Osteoblast (primary cell): Measurements from ENCODE around the gene AARS1. TPM values are rescaled to one million over a fixed set of nuclear protein-coding genes. Genes with fewer than 3 reads are reported as not detected.
"Not testable (repeated sequence)": the region's sequence is repeated elsewhere in the genome, so short reads cannot be mapped to it uniquely, and the experiment has no call there.

Source experiments
- DNase-seq: peaks from one replicate; pipeline ENCODE4 v3.0.0; 2011; ENCODE audit warnings: low spot score, mixed read lengths; ENCODE audit not compliant: insufficient read length; ENCODE audit errors: missing footprints
- H2AFZ ChIP-seq: 2 replicates; pipeline ENCODE4 v1.6.0; 2011; ENCODE audit warnings: mild to moderate bottlenecking, low read length
- H3K27ac ChIP-seq: 2 replicates; pipeline ENCODE4 v1.5.1; 2011; ENCODE audit warnings: mild to moderate bottlenecking, low read depth, low read length, moderate library complexity
- H3K27me3 ChIP-seq: 2 replicates; pipeline ENCODE4 v1.6.0; 2012; ENCODE audit warnings: mild to moderate bottlenecking, control low read depth, inconsistent platforms, low read length, moderate library complexity; ENCODE audit not compliant: insufficient read depth
- H3K36me3 ChIP-seq: 2 replicates; pipeline ENCODE4 v1.5.1; 2011; ENCODE audit warnings: mild to moderate bottlenecking, low read length, control low read depth, moderate library complexity; ENCODE audit not compliant: insufficient read depth
- H3K4me1 ChIP-seq: 2 replicates; pipeline ENCODE4 v1.5.1; 2011; ENCODE audit warnings: mild to moderate bottlenecking, low read length, control low read depth, moderate library complexity; ENCODE audit not compliant: insufficient read depth
- H3K4me2 ChIP-seq: 2 replicates; pipeline ENCODE4 v1.6.0; 2011; ENCODE audit warnings: mild to moderate bottlenecking, low read length; ENCODE audit not compliant: insufficient read depth
- H3K4me3 ChIP-seq: fragments of 200-600 bp; sonication (generic); 3 replicates; pipeline ENCODE4 v1.5.1; 2012; ENCODE audit warnings: mild to moderate bottlenecking, low read length, inconsistent platforms; ENCODE audit not compliant: insufficient read depth
- H3K79me2 ChIP-seq: 2 replicates; pipeline ENCODE4 v1.6.0; 2012; ENCODE audit warnings: mild to moderate bottlenecking, low read length, control low read depth, inconsistent platforms; ENCODE audit not compliant: insufficient read depth
- H3K9me3 ChIP-seq: 2 replicates; pipeline ENCODE4 v1.5.1; 2011; ENCODE audit warnings: low read depth, low read length, control low read depth
- H4K20me1 ChIP-seq: 2 replicates; pipeline ENCODE4 v1.6.0; 2012; ENCODE audit warnings: mild to moderate bottlenecking, low read length, control low read depth; ENCODE audit not compliant: insufficient read depth
- small RNA-seq: library from RNA; depleted of rRNA; stranded (forward); fragments of <200 nt; gene quantifications from one replicate; pipeline ENCODE3, GENCODE V24; 2012
- total RNA-seq: library from RNA; depleted of rRNA; stranded (reverse); fragments of >200 nt; gene quantifications from 2 replicates; pipeline ENCODE4 v1.2.3, GENCODE V29; 2012

AARS1 gene
- total RNA-seq, 1 donor = 213 TPM

- H4K20me1 ChIP-seq = not testable (repeated sequence)
These were observed 85.3 kb downstream of the AARS1 start for GRCh38 chr16:70204010-70204409.

GRCh38 chr16:70203508-70203907, 85.8 kb downstream of the AARS1 start:
- H3K4me3 ChIP-seq, H3K79me2 ChIP-seq, H3K27ac ChIP-seq, H3K9me3 ChIP-seq, H2AFZ ChIP-seq, H4K20me1 ChIP-seq, H3K36me3 ChIP-seq, H3K4me2 ChIP-seq, H3K27me3 ChIP-seq, H3K4me1 ChIP-seq, DNase-seq: not testable (repeated sequence)

More at GRCh38 chr16:70204010-70204409, 85.3 kb downstream of the AARS1 start:
- not testable (repeated sequence) for H3K4me2 ChIP-seq, H3K4me3 ChIP-seq, H3K4me1 ChIP-seq, H3K36me3 ChIP-seq, H3K27ac ChIP-seq, DNase-seq, H3K79me2 ChIP-seq, H3K27me3 ChIP-seq, H3K9me3 ChIP-seq, H2AFZ ChIP-seq

Small RNAs within 50 kb of the gene (small RNA-seq; reads per million reads assigned to genes)
- not detected for gene AC009060.2
- gene RN7SL279P = not detected

Other genes starting within 250 kb of the AARS1 start
- gene PDPR, start 175.2 kb downstream of the AARS1 start, total RNA-seq = 23.2 and 34.2 TPM in 2 replicates
- gene CLEC18C, start 115.7 kb downstream of the AARS1 start, total RNA-seq = 0.29 and 0.36 TPM in 2 replicates
- 37.7 and 47.4 TPM in 2 replicates for gene EXOSC6, start 37.6 kb downstream of the AARS1 start, total RNA-seq
- 30.6 and 42.7 TPM in 2 replicates for gene DDX19B, start 9.7 kb upstream of the AARS1 start, total RNA-seq
- 35.4 and 43.1 TPM in 2 replicates for gene DDX19A, start 57.4 kb upstream of the AARS1 start, total RNA-seq
- 22.4 and 22.7 TPM in 2 replicates for gene ST3GAL2, start 149.6 kb upstream of the AARS1 start, total RNA-seq
- 10.3 and 11.9 TPM in 2 replicates for gene FCSK, start 165.1 kb upstream of the AARS1 start, total RNA-seq
- gene COG4, start 234.0 kb upstream of the AARS1 start, total RNA-seq = 51.3 and 61.5 TPM in 2 replicates
- 123 and 142 TPM in 2 replicates for gene SF3B3, start 234.3 kb upstream of the AARS1 start, total RNA-seq